GM12891 (cell line): ENCODE measurements around the gene NRXN2.

Source experiments
- POLR2A ChIP-seq: IDR thresholded peaks from 2 replicates; pipeline ENCODE4 v1.6.1; 2011; ENCODE audit warnings: low read depth, low read length, control low read depth
- POLR2AphosphoS5 ChIP-seq: IDR thresholded peaks from 2 replicates; pipeline ENCODE4 v1.6.1; 2011; ENCODE audit warnings: low read depth, low read length, control low read depth
- POU2F2 ChIP-seq: IDR thresholded peaks from 2 replicates; pipeline ENCODE4 v1.6.1; 2011; ENCODE audit warnings: low read depth, mild to moderate bottlenecking, control low read depth, low read length, moderate library complexity
- SPI1 ChIP-seq: IDR thresholded peaks from 2 replicates; pipeline ENCODE4 v1.6.1; 2011; ENCODE audit warnings: low read depth, low read length, control low read depth
- TAF1 ChIP-seq: IDR thresholded peaks from 2 replicates; pipeline ENCODE4 v1.6.1; 2011; ENCODE audit warnings: low read depth, low read length, control low read depth

- TF ChIP-seq POLR2AphosphoS5 (no peak), POLR2A (no peak), TAF1 (no peak), POU2F2 (no peak), SPI1 (no peak)
Measured at GRCh38 chr11:64744544-64745188, 21.7 kb upstream of the NRXN2 start.
